Measurements from ENCODE around the gene HNRNPC. TPM values are rescaled to one million over a fixed set of nuclear protein-coding genes. Genes with fewer than 3 reads are reported as not detected.
A peak's percentile ranks its signal among the peaks of the same experiment; 100 is the strongest.
"Not testable (repeated sequence)": the region's sequence is repeated elsewhere in the genome, so short reads cannot be mapped to it uniquely, and the experiment has no call there.

Gene HNRNPC
- 1,000 to 10,000 TPM; 1,155 to 1,665 TPM for total RNA-seq

- DNase-seq (peak; percentile 100), ATAC-seq (peak; percentile 89)
- CTCF ChIA-PET: no interaction called here
- H3K27me3 Mint-ChIP-seq: no peaks in the 10 kb centered on the region
- H3K36me3 Mint-ChIP-seq (ENCODE audit: low read depth): peaks cover 47% of the 10 kb centered on the region
- H3K4me1 Mint-ChIP-seq: peaks cover 25% of the 10 kb centered on the region
- intact Hi-C loops (cut with DNase I, micrococcal nuclease): loop anchor here (1.0 to 10.0 kb wide), 15 partner anchors 37 to 1825 kb away; partner anchors contain the start of genes CHD8 (in 2 of the 2), SUPT16H (in 2 of the 2), TOX4 (in 2 of the 2) and ACIN1 (in 1 of the 2)
- H3K9me3 Mint-ChIP-seq (ENCODE audit: low read depth): no peaks in the 10 kb centered on the region
- POLR2A ChIA-PET: interaction anchor here (0.6 to 1.0 kb wide), 2 partner anchors 115 to 1826 kb away, joined by 3 to 4 read pairs; partner anchors contain the start of genes ACIN1 and C14orf119
- peak within 1 kb of the TSS; percentile 93 for H3K4me3 Mint-ChIP-seq
- peak within 1 kb of the TSS; percentile 100 for H3K27ac Mint-ChIP-seq
Observed at GRCh38 chr14:21269252-21270046, at the start of gene HNRNPC. Gene HNRNPC, minus strand, starts transcription at chr14:21269442. Its CDS starts 35,249 bp downstream, at chr14:21234193.

GRCh38 chr14:21317398-21317797 is 48.2 kb upstream of the HNRNPC start:
- POLR2A ChIA-PET: interaction anchor here (0.6 kb wide), 1 partner anchor 52 kb away, joined by 3 read pairs; no protein-coding TSS in a partner anchor
- Mint-ChIP-seq H3K36me3 (ENCODE audit: low read depth) (no peaks in the 10 kb centered on the region), H3K27ac (no peak overlapping the region), H3K4me1 (peaks cover 7% of the 10 kb centered on the region), H3K27me3 (no peaks in the 10 kb centered on the region), H3K4me3 (no peak overlapping the region), H3K9me3 (ENCODE audit: low read depth) (no peaks in the 10 kb centered on the region)
- no peak for DNase-seq
- intact Hi-C loops (cut with DNase I, micrococcal nuclease): no loop called here
- ATAC-seq: no peak
- CTCF ChIA-PET: no interaction called here

- peaks cover 10% of the 10 kb centered on the region for H3K4me1 Mint-ChIP-seq
- no peak for ATAC-seq
- no peaks in the 10 kb centered on the region for H3K27me3 Mint-ChIP-seq
- ChIA-PET CTCF (no interaction called here), POLR2A (no interaction called here)
- no peak for DNase-seq
- H3K27ac Mint-ChIP-seq: no peak overlapping the region
- no peak overlapping the region for H3K4me3 Mint-ChIP-seq
- intact Hi-C loops (cut with DNase I, micrococcal nuclease): no loop called here
- H3K9me3 Mint-ChIP-seq (ENCODE audit: low read depth): no peaks in the 10 kb centered on the region
- no peaks in the 10 kb centered on the region for H3K36me3 Mint-ChIP-seq (ENCODE audit: low read depth)
Observed at GRCh38 chr14:21313512-21313911, 44.3 kb upstream of the HNRNPC start.

GRCh38 chr14:21311614-21312013 is 42.4 kb upstream of the HNRNPC start:
- Mint-ChIP-seq H3K27ac (no peak overlapping the region), H3K27me3 (no peaks in the 10 kb centered on the region), H3K4me3 (no peak overlapping the region), H3K36me3 (ENCODE audit: low read depth) (no peaks in the 10 kb centered on the region), H3K4me1 (peaks cover 22% of the 10 kb centered on the region), H3K9me3 (ENCODE audit: low read depth) (no peaks in the 10 kb centered on the region)
- ChIA-PET CTCF (interaction anchor here (0.6 to 1.5 kb wide), 7 partner anchors 14 to 346 kb away, joined by 3 to 4 read pairs (median 3); no protein-coding TSS in a partner anchor), POLR2A (interaction anchor here (0.6 kb wide), 1 partner anchor 55 kb away, joined by 3 read pairs; no protein-coding TSS in a partner anchor)
- intact Hi-C loops (cut with DNase I, micrococcal nuclease): no loop called here
- DNase-seq (no peak), ATAC-seq (no peak)

GRCh38 chr14:21309956-21310355 is 40.7 kb upstream of the HNRNPC start:
- H3K27ac Mint-ChIP-seq: no peak overlapping the region

GRCh38 chr14:21309238-21309636 is 40.0 kb upstream of the HNRNPC start:
- H3K27ac Mint-ChIP-seq: peak overlapping the region; percentile 92
- ATAC-seq (peak; percentile 3), DNase-seq (peak; percentile 5)
- CTCF ChIA-PET: interaction anchor here (0.6 to 1.6 kb wide), 4 partner anchors 10 to 459 kb away, joined by 3 to 4 read pairs (median 4); no protein-coding TSS in a partner anchor
- POLR2A ChIA-PET: interaction anchor here (1.3 kb wide), 1 partner anchor 44 kb away, joined by 3 read pairs; no protein-coding TSS in a partner anchor
- no peaks in the 10 kb centered on the region for H3K36me3 Mint-ChIP-seq (ENCODE audit: low read depth)
- H3K4me3 Mint-ChIP-seq: peak overlapping the region; percentile 73
- no peaks in the 10 kb centered on the region for H3K9me3 Mint-ChIP-seq (ENCODE audit: low read depth)
- intact Hi-C loops (cut with DNase I, micrococcal nuclease): loop anchor here (2.0 kb wide), 2 partner anchors 76 to 140 kb away; partner anchors contain the start of gene SUPT16H (in 1 of the 2)
- H3K4me1 Mint-ChIP-seq: peaks cover 22% of the 10 kb centered on the region
- H3K27me3 Mint-ChIP-seq: no peaks in the 10 kb centered on the region

More at GRCh38 chr14:21309956-21310355, 40.7 kb upstream of the HNRNPC start:
- Mint-ChIP-seq H3K9me3 (ENCODE audit: low read depth) (no peaks in the 10 kb centered on the region), H3K36me3 (ENCODE audit: low read depth) (no peaks in the 10 kb centered on the region), H3K4me1 (peaks cover 22% of the 10 kb centered on the region), H3K27me3 (no peaks in the 10 kb centered on the region), H3K4me3 (no peak overlapping the region)
- intact Hi-C loops (cut with DNase I, micrococcal nuclease): loop anchor here (2.0 kb wide), 2 partner anchors 75 to 139 kb away; partner anchors contain the start of gene SUPT16H (in 1 of the 2)
- CTCF ChIA-PET: interaction anchor here (0.6 to 1.0 kb wide), 3 partner anchors 10 to 418 kb away, joined by 3 to 4 read pairs (median 3); no protein-coding TSS in a partner anchor
- DNase-seq (no peak), ATAC-seq (no peak)
- POLR2A ChIA-PET: no interaction called here

GRCh38 chr14:21308479-21309237 is 39.4 kb upstream of the HNRNPC start:
- CTCF ChIA-PET: interaction anchor here (0.6 to 1.6 kb wide), 3 partner anchors 9 to 459 kb away, joined by 3 to 4 read pairs (median 4); no protein-coding TSS in a partner anchor
- intact Hi-C loops (cut with DNase I, micrococcal nuclease): loop anchor here (1.0 to 2.0 kb wide), 6 partner anchors 39 to 168 kb away; partner anchors contain the start of genes HNRNPC (in 2 of the 2), SUPT16H (in 2 of the 2), CHD8 (in 1 of the 2) and RAB2B (in 1 of the 2)
- H3K4me3 Mint-ChIP-seq: peak overlapping the region; percentile 73

GRCh38 chr14:21308132-21308478 is 38.9 kb upstream of the HNRNPC start:
- intact Hi-C loops (cut with DNase I, micrococcal nuclease): loop anchor here (1.0 to 2.0 kb wide), 6 partner anchors 39 to 168 kb away; partner anchors contain the start of genes HNRNPC (in 2 of the 2), SUPT16H (in 2 of the 2), CHD8 (in 1 of the 2) and RAB2B (in 1 of the 2)
- ChIA-PET POLR2A (interaction anchor here (1.0 to 1.3 kb wide), 2 partner anchors 9 to 43 kb away, joined by 3 read pairs; no protein-coding TSS in a partner anchor), CTCF (interaction anchor here (1.5 to 1.6 kb wide), 2 partner anchors 9 to 24 kb away, joined by 3 to 4 read pairs; no protein-coding TSS in a partner anchor)
- Mint-ChIP-seq H3K4me3 (peak overlapping the region; percentile 73), H3K27ac (peak overlapping the region; percentile 92), H3K36me3 (ENCODE audit: low read depth) (no peaks in the 10 kb centered on the region), H3K4me1 (peaks cover 22% of the 10 kb centered on the region), H3K27me3 (no peaks in the 10 kb centered on the region), H3K9me3 (ENCODE audit: low read depth) (no peaks in the 10 kb centered on the region)
- ATAC-seq: no peak
- DNase-seq: no peak

More at GRCh38 chr14:21308479-21309237, 39.4 kb upstream of the HNRNPC start:
- H3K27ac Mint-ChIP-seq: peak overlapping the region; percentile 92
- H3K9me3 Mint-ChIP-seq (ENCODE audit: low read depth): no peaks in the 10 kb centered on the region
- peak; percentile 93 for ATAC-seq
- POLR2A ChIA-PET: interaction anchor here (1.0 to 1.3 kb wide), 2 partner anchors 10 to 43 kb away, joined by 3 read pairs; no protein-coding TSS in a partner anchor
- no peaks in the 10 kb centered on the region for H3K36me3 Mint-ChIP-seq (ENCODE audit: low read depth)
- DNase-seq: peak; percentile 88
- no peaks in the 10 kb centered on the region for H3K27me3 Mint-ChIP-seq
- peaks cover 22% of the 10 kb centered on the region for H3K4me1 Mint-ChIP-seq

GRCh38 chr14:21307637-21308036 is 38.4 kb upstream of the HNRNPC start:
- peaks cover 22% of the 10 kb centered on the region for H3K4me1 Mint-ChIP-seq

GRCh38 chr14:21302836-21303140 is 33.5 kb upstream of the HNRNPC start:
- POLR2A ChIA-PET; H3K4me1 Mint-ChIP-seq; DNase-seq; CTCF ChIA-PET; intact Hi-C loops (cut with DNase I, micrococcal nuclease); H3K9me3 Mint-ChIP-seq (ENCODE audit: low read depth); ATAC-seq; H3K27ac Mint-ChIP-seq; H3K36me3 Mint-ChIP-seq (ENCODE audit: low read depth); H3K4me3 Mint-ChIP-seq: not testable (repeated sequence)
- peaks cover 12% of the 10 kb centered on the region for H3K27me3 Mint-ChIP-seq

More at GRCh38 chr14:21307637-21308036, 38.4 kb upstream of the HNRNPC start:
- no peaks in the 10 kb centered on the region for H3K27me3 Mint-ChIP-seq
- H3K4me3 Mint-ChIP-seq: no peak overlapping the region
- ATAC-seq: no peak
- ChIA-PET CTCF (interaction anchor here (0.7 to 0.8 kb wide), 2 partner anchors 33 to 67 kb away, joined by 3 to 4 read pairs; no protein-coding TSS in a partner anchor), POLR2A (interaction anchor here (1.0 kb wide), 1 partner anchor 8 kb away, joined by 3 read pairs; no protein-coding TSS in a partner anchor)
- no peak overlapping the region for H3K27ac Mint-ChIP-seq
- intact Hi-C loops (cut with DNase I, micrococcal nuclease): loop anchor here (1.0 to 2.0 kb wide), 6 partner anchors 38 to 169 kb away; partner anchors contain the start of genes HNRNPC (in 2 of the 2), SUPT16H (in 2 of the 2), CHD8 (in 1 of the 2) and RAB2B (in 1 of the 2)
- no peaks in the 10 kb centered on the region for H3K9me3 Mint-ChIP-seq (ENCODE audit: low read depth)
- DNase-seq: no peak
- H3K36me3 Mint-ChIP-seq (ENCODE audit: low read depth): no peaks in the 10 kb centered on the region

Data from activated CD4-positive, alpha-beta T cell treated with anti-CD3 and anti-CD28 coated beads for 36 hours (primary cell).